NCI-H128 (cell line): ENCODE measurements around the gene SORL1.
"Not testable (repeated sequence)": the region's sequence is repeated elsewhere in the genome, so short reads cannot be mapped to it uniquely, and the experiment has no call there.

Experiments used
- DNase-seq: peaks from one replicate; lab custom pipeline; 2025; ENCODE audit not compliant: unreplicated experiment; lab: John Stamatoyannopoulos, UW

Gene SORL1

GRCh38 chr11:121561240-121561639, 109.1 kb downstream of the SORL1 start:
- no peak for DNase-seq

- no peak for DNase-seq
Measured at GRCh38 chr11:121561716-121562115, 109.6 kb downstream of the SORL1 start.

DNA sequence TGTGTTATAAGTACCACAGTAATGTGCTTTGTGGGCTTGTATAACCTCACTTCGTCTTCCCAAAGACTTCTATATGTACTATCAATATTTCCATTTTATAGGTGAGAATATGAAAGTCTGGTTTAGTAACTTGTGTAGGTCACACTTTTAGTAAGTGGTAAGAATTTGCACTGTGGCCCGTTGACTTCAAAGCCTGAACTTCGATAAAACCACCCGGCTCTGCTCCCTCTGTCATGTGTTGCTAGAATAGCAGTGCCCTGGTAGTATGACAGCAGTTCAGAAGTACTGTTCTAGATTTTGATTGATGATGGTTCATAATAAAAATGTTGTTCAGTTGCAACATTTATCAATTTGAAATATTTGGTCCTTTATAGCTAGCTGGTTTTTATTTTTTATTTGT, 110.9 kb downstream of the SORL1 start:
- no peak for DNase-seq

DNA sequence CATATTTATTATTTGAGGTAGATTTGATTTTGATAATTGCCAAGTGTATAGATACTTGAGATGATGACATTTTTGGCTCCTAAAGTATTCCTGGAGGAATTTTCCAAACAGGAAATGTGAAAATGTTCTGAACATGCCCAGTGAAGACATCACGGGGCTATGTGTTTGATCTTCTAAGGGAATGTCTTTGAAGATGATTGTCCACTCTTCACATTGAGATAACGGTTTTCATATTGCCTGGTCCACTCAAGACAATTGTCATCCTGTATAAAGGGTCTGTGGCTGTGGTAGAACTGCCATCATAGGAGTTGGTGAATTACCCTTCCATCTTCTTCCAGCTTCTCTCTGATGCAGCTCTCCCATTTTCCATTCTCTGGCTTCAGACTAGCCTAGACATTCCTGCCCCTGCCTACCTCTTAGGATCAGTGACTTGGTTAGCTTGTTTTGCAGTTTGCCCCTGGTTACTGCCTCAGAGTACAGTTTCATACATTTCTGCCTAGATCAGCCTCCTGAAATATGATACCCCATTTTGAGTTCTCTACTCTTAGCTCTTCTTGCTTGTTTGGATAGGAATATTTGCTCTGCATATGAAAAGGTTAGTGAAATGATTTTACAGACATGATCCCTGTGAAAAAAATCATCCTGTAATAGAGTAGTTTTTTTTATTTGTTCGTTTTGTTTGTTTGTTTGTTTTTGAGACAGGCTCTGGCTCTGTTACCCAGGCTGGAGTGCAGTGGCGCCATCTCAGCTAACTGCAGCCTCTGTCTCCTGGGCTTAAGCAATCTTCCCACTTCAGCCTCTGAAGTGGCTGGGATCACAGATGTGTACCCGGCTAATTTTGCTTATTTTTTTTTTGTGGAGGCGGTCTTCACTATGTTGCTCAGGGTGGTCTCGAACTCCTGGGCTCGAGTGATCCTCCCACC, 112.0 kb downstream of the SORL1 start:
- DNase-seq, result no peak

DNA sequence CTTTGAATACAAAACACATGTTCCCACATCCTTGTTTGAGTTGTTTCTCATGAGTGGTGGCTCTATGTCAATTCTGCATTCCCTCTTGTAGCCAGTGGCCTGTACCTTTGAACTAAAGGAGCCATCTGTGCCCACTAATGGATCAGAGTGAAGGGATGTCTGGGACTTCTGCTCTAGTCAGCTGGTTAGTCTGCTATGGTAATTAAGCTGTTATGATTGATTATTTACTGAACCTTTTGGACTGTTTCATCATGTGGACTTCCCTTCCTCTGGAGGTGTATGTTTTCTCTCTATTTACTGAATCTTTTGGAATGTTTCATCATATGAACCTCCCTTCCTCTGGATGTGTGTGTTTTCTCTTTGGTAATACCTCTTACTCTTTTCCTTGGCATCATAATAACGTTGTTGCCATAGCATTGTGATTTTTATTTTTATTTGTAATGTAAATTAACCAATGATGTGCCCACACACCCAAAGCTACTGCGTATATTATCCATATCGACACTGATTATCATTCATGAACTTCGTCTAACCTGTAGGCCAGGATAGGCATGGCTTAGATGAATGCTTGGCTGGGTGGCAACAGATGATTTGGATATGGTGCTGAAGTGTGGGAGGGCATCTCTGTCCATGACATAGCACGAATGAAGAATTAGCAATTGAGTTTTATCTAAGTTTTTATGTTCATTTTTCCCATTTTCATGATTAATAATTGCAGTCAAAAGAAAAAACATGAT, 113.0 kb downstream of the SORL1 start:
- no peak for DNase-seq

DNA sequence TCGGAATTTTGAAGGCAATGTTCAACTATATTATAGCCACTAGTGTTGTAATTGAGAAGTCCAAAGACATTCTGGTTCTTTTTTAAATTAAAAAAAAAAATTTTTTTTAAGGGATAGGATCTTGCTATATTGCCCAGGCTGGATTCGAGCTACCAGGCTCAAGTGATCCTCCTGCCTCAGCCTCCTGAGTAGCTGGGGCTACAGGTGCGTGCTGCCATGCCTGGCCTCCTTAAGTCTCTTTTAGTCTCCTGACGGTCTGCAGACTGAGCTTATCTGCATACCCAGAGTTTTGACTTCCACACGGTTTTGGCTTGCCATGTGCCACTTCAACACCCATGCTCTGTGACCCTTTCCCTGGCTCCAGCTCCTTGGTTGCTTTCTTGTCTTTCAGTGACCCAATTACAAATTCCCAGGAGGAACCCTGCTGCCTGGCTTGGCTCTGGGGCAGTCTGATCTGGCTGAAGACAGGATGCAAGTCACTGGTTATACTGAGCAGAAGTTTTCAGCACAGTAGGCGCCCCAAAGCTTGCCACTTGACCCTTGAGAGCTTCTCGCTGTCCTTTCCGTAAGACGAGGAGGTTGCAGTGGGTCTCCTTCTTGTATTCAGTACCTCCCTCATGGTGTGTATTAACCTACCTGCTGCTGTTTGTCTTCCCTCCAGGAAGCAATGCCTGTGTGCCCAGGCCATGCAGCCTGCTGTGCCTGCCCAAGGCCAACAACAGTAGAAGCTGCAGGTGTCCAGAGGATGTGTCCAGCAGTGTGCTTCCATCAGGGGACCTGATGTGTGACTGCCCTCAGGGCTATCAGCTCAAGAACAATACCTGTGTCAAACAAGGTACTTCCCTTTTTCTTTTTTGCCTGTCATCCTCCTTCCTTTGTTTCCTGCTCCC, 114.4 kb downstream of the SORL1 start:
- DNase-seq, result no peak

DNA sequence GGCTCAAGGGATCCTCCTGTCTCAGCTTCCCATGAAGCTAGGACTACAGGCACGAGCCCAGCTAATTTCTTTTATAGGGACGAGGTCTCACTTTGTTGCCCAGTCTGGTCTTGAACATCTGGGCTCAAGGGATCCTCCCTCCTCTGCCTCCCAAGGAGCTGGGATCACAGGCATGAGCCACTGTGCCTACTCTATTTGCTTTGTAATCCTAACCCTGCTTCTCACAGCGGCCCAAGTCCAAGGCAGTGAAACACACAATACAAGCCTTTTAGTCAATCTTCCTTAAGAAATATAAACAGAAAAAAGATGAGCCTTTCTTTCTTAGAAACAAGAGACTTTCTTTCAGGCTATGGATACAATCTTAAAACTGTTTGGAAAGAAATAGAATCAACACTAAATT, 115.9 kb downstream of the SORL1 start:
- no peak for DNase-seq

DNA sequence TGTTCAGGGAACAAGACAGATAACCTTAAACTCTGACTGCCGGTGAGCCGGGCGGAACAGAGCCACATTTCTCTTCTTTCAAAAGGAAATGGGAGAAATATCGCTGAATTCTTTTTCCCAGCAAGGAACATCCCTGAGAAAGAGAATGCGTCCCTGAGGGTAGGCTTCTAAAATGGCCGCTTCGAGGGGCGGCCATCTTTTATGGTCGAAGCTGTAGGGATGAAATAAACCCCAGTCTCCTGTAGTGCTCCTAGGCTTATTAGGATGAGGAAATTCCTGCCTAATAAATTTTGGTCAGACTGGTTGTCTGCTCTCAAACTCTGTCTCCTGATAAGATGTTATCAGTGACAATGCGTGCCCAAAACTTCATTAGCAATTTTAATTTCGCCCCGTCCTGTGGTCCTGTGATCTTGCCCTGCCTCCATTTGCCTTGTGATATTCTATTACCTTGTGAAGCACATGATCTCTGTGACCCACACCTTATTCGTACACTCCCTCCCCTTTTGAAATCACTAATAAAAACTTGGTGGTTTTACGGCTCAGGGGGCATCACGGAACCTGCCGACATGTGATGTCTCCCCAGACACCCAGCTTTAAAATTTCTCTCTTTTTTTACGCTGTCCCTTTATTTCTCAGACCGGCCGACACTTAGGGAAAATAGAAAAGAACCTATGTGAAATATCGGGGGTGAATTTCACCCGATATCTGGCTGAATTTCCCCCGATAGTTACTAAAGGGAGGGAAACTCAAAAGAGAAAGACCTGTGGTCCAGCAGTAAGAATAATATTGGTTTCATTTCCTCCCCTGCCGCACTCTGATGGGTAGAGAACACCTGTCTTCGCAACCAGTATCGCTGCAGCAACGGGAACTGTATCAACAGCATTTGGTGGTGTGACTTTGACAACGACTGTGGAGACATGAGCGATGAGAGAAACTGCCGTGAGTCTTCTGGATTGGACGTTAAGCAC, 117.5 kb downstream of the SORL1 start:
- DNase-seq, result not testable (repeated sequence)

DNA sequence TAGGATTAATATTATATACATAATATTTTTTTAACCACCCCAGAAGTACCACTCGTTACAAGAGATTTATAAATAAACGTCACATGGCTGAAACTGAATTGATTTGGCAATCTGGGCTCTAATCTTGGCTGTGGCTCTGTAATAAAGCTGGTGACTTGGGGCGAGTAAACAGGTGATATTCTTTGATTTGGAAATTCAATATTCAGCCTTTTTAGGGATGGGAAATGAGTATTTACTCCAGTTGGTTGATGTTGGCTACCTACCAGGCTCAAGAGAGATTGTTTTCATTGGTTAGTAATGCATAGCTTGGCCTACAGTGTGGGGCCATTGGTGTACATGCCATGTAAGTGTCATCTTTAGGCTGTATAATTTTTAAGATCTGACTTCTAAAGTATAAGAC, 118.3 kb downstream of the SORL1 start:
- no peak for DNase-seq

DNA sequence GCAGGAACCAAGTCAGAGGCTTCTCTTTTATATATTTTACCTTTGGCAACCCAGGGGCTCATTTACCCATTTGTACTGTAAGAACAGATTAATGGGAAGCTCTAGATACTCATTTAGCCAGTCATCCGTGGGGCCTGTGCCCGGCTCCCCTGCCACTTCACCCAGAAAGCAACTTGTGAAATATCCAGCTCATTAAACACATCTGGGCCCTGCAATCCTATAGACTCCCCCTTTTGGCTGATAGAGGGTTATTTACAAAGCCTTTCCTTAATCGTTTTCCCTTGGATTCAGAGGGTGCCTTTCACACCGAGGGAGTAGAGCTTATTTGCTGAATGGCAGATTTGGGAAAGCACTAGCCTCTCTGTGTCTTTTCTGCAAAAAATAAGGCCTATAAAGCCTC, 119.4 kb downstream of the SORL1 start:
- no peak for DNase-seq

DNA sequence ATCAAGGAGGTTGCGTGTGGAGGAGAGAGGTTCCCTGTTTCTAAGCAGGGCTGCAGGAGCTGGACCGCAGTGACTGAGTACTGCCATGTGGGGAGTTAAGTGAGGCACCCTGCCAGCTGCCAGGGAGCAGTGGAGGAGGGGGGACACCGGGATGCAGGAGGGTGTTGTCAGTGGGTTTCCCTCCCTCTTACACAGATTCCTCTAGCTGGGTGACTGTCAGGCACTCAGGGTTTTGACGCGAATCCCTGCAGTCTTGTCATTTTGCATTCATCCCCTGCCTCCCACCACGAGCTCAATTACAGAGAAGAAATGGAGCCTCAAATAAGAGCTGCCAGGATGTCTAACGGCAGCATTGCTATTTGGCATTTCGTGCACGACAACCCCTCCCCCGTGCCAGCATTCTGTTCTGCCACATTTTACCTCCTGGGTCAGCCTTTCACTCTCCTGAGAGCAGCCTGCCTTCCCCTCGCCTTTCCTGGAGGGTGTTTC, 120.5 kb downstream of the SORL1 start:
- DNase-seq, result no peak

- DNase-seq, result no peak
Measured at GRCh38 chr11:121574801-121575200, 122.7 kb downstream of the SORL1 start.

DNA sequence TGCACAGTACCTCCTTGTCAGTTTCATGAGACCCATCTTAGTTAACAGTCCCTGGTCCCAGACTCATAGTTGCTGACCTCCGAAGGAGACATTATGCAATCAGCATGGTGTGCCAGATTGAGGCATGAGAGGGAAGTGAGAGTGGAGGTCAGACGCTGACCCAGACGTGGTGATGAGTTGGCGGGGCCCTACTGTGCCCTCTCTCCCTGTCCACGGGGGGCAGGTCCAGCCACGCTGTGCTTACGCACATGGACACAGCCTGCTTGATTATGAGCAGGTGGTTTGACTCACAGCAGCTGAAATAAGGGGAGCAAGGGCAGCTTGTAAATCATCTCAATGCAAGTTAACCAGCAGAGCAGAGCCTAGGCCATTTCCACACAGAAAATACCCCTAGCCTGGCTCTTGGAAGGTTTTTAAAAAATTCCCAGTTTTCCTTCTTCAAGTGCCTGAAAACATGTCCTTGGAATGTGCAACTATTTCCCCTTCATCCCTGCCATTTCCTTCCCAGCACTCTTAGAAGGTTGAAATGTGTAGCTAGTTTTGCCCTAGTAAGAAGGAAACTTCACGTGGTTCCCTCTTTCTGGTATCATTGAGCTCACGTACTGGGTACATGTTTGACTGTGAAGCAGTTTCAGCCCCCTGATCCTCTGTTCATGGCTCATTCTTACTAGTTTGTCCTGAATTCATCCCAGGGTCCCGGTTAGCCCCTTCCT, 123.3 kb downstream of the SORL1 start:
- DNase-seq, result no peak

- no peak for DNase-seq
Measured at GRCh38 chr11:121575963-121576290, 123.8 kb downstream of the SORL1 start.

DNA sequence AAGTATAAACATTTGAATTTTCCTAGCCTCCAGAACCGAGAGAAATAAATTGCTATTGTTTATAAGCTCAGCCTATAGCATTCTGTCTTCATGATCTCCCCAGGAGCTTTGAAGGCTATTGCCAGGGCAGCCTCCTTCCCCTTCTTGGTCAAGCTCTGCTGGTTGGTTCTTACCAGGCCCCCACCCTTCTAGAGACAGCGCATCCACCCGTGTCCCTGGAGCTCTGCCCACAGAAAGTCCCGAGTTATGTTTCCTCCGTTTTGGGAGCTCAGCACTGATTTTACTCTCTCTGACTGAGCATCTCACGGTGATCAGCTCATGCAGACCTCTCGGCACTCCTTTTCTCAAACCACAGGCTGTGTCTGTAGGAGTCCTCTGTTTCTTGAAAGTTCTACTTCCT, 124.4 kb downstream of the SORL1 start:
- no peak for DNase-seq

DNA sequence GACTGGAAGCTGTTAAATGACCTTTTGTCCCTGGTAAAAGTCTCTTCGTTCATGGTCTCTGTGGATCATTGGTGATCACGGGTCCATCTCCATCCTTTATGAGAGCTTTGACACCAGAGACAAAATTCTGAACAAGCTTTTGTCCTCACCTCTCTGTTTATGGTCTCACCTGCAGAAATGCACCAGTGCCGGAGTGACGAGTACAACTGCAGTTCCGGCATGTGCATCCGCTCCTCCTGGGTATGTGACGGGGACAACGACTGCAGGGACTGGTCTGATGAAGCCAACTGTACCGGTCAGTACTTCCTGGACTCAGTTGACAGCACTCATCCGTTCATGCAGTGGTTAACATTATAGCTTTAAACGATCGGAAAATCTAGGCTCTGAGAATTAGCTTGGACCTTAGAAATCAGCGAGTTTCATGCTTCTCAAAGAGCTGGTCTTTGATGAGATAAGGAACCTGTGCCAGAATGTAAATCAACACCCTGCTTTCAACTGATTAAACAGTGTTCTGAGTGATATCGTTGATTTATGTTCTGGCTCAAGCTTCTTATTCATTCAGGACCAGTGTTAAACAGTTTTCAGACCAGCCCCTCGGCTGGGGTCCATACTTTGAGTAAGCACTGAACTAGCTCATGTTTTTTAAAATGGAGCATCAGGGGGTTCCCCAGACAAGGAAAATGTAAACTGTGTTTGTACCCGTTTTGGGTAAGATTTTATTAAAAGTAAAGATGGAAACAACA, 125.2 kb downstream of the SORL1 start:
- no peak for DNase-seq

GRCh38 chr11:121578251-121578976, 126.3 kb downstream of the SORL1 start:
- DNase-seq, result no peak

GRCh38 chr11:121580154-121580553, 128.0 kb downstream of the SORL1 start:
- DNase-seq, result no peak
